Activated B cell treated with CpG ODN at 0.5 μM for 24 hours (primary cell): ENCODE data around the gene KAZN. TPM values are rescaled to one million over a fixed set of nuclear protein-coding genes. Genes with fewer than 3 reads are reported as not detected.

Experiments used
- ATAC-seq: fragments of 200-7000 bp; cut with Tn5 transposase; one replicate; pipeline ENCODE4 v1.10.0; 2021; ENCODE audit warnings: low read depth, mild to moderate bottlenecking, moderate library complexity
- CTCF ChIA-PET: fragments of 350-600 bp; sonication (Branson Sonifier 250); formaldehyde crosslinking; loops from one replicate; lab custom pipeline; 2021; ENCODE audit warnings: antibody characterized with exemption; lab: Charles Lee
- POLR2A ChIA-PET: fragments of 350-600 bp; sonication (Branson Sonifier 250); formaldehyde crosslinking; loops from one replicate; lab custom pipeline; 2021; ENCODE audit warnings: antibody characterized with exemption; lab: Charles Lee
- DNase-seq: peaks from one replicate; pipeline ENCODE4 v3.0.0; 2022
- H3K27ac Mint-ChIP-seq: one replicate; pipeline ENCODE4 v1.8.0; 2020; ENCODE audit warnings: mixed read lengths
- H3K27me3 Mint-ChIP-seq: one replicate; pipeline ENCODE4 v1.8.0; 2021; ENCODE audit warnings: mixed read lengths
- H3K36me3 Mint-ChIP-seq: one replicate; pipeline ENCODE4 v1.8.0; 2021; ENCODE audit warnings: low read depth, mixed read lengths
- H3K4me1 Mint-ChIP-seq: one replicate; pipeline ENCODE4 v1.8.0; 2021; ENCODE audit warnings: mixed read lengths
- H3K4me3 Mint-ChIP-seq: one replicate; pipeline ENCODE4 v1.8.0; 2020; ENCODE audit warnings: mild to moderate bottlenecking, mixed read lengths
- H3K9me3 Mint-ChIP-seq: one replicate; pipeline ENCODE4 v1.8.0; 2020; ENCODE audit warnings: mixed read lengths
- intact Hi-C: fragments of 100-400 bp; cut with micrococcal nuclease; formaldehyde crosslinking; loops from one replicate; pipeline ENCODE4 v1.15.1; 2024
- total RNA-seq: library from RNA; stranded (reverse); gene quantifications from 2 replicates; pipeline ENCODE4 v1.2.3, GENCODE V29; 2022
- TF ChIP-seq, protein P1 (sequence below): fragments of 200-600 bp; IDR thresholded peaks from one replicate; pipeline ENCODE4 v1.8.0; 2022; ENCODE audit warnings: antibody characterized with exemption, mild to moderate bottlenecking

Gene KAZN
- total RNA-seq, 1 donor from 2014 or later, result 0.73 TPM

DNA sequence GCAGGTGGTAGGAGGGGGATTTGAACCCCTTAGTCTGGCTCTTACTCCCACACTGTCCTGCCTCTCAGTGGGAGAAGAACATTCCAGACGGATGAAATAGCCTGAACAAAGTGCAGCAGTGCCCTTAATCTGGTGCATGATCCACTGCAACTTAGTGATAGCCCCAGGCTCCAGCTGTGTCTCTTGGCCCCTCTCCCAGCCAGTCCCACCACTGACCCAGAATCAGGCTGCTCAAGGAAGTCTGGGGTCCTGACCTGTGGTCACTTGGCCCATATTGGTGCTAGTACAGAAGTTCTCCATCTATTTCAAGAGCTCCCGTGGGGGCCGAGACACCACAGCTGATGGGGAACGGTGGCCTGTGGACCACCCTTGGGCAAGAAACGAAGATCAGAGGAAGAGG, 255.0 kb downstream of the KAZN start:
- intact Hi-C loops, result no loop called here
- Mint-ChIP-seq H3K4me1 (no peaks in the 10 kb centered on the region), H3K4me3 (no peak overlapping the region), H3K27ac (no peak overlapping the region), H3K27me3 (peaks cover 3% of the 10 kb centered on the region), H3K9me3 (no peaks in the 10 kb centered on the region), H3K36me3 (no peaks in the 10 kb centered on the region)
- CTCF ChIA-PET, result no interaction called here
- DNase-seq (no peak), ATAC-seq (no peak)
- TF ChIP-seq, protein P1, sequence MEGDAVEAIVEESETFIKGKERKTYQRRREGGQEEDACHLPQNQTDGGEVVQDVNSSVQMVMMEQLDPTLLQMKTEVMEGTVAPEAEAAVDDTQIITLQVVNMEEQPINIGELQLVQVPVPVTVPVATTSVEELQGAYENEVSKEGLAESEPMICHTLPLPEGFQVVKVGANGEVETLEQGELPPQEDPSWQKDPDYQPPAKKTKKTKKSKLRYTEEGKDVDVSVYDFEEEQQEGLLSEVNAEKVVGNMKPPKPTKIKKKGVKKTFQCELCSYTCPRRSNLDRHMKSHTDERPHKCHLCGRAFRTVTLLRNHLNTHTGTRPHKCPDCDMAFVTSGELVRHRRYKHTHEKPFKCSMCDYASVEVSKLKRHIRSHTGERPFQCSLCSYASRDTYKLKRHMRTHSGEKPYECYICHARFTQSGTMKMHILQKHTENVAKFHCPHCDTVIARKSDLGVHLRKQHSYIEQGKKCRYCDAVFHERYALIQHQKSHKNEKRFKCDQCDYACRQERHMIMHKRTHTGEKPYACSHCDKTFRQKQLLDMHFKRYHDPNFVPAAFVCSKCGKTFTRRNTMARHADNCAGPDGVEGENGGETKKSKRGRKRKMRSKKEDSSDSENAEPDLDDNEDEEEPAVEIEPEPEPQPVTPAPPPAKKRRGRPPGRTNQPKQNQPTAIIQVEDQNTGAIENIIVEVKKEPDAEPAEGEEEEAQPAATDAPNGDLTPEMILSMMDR, result no peak
- POLR2A ChIA-PET, result no interaction called here

DNA sequence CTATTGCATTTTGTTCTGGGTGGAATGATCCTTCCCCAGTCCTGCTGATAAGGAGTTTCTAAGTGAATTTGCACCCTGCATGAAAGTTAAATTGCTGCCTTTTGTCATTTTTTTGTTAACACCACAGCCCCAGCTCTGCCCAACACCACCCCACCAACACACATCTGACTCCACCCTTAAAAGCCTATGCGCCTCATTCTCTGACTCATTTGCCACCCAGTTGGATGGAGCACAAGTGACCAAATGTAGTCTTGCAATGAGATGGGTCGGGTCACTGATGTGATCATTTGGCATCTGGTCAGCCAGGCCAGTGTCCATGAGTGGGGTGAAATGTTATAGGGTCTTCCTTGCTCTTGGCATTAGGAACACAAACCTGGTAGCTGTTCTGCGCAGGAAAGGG, 256.8 kb downstream of the KAZN start:
- Mint-ChIP-seq H3K9me3 (no peaks in the 10 kb centered on the region), H3K36me3 (no peaks in the 10 kb centered on the region), H3K4me3 (no peak overlapping the region), H3K27ac (no peak overlapping the region), H3K27me3 (peaks cover 3% of the 10 kb centered on the region), H3K4me1 (no peaks in the 10 kb centered on the region)
- TF ChIP-seq, protein P1, result no peak
- intact Hi-C loops, result no loop called here
- DNase-seq (no peak), ATAC-seq (no peak)
- CTCF ChIA-PET, result no interaction called here
- POLR2A ChIA-PET, result no interaction called here

DNA sequence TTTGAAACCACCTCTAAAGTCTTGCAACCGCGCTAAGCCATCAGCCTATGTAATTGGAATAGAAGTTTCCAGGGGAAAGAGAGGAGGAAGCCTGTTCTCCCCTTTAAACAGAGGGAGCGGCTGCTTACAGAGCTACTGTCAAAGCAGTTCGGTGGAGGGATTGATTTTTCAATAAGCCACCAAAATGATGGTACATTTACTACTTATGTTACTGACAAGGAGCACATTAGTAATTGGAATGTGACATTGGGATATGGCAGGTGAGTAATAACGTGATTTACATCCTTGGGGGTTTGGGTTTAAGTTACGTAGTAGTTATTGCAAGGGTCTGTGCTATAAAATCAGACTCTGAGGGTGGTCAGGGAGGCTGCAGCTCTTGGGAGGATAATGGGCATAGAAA, 257.3 kb downstream of the KAZN start:
- CTCF ChIA-PET, result no interaction called here
- POLR2A ChIA-PET, result no interaction called here
- intact Hi-C loops, result no loop called here

DNA sequence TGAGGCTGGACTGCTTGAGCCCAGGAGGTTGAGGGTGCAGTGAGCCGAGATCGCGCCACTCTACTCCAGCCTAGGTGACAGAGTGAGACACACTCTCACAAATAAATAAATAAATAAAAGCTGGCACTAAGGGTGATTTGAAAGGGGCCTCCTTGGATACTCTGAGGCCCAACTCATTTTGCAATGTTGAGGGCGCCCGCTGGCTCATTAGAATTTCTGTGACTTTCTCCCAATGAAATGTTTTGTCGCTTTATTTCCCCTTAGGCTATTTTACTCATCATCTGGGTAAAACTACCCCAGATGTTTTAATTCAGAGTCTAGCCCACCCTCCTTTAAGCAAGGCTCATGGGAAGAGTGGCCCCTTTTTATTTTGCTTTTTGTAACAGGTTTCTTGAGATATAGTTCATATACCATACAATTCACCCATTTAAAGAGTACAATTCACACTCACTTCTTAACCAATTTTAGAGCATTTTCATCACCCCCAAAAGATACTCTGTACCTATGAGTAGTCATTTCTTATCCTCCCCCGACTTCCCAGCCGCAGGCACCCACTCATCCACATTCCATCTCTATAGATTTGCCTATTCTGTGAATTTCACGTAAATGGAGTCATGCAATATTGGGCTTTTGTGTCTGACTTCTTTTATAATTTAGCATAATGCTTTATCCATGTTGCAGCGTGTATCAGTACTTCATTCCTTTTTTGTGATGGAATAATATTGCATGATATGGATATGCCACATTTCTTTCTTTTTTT, 259.1 kb downstream of the KAZN start:
- no peaks in the 10 kb centered on the region for H3K4me1 Mint-ChIP-seq
- intact Hi-C loops, result no loop called here
- H3K36me3 Mint-ChIP-seq, result no peaks in the 10 kb centered on the region
- no peak for ATAC-seq
- ChIA-PET CTCF (no interaction called here), POLR2A (no interaction called here)
- no peak for DNase-seq
- H3K27me3 Mint-ChIP-seq, result peaks cover 3% of the 10 kb centered on the region
- TF ChIP-seq, protein P1, result no peak
- H3K9me3 Mint-ChIP-seq, result no peaks in the 10 kb centered on the region
- no peak overlapping the region for H3K27ac Mint-ChIP-seq
- H3K4me3 Mint-ChIP-seq, result no peak overlapping the region

More for the DNA sequence above, 257.3 kb downstream of the KAZN start:
- Mint-ChIP-seq H3K9me3 (no peaks in the 10 kb centered on the region), H3K4me1 (no peaks in the 10 kb centered on the region), H3K27ac (no peak overlapping the region), H3K4me3 (no peak overlapping the region), H3K27me3 (peaks cover 3% of the 10 kb centered on the region), H3K36me3 (no peaks in the 10 kb centered on the region)
- TF ChIP-seq, protein P1, result no peak
- DNase-seq, result no peak
- ATAC-seq, result no peak

DNA sequence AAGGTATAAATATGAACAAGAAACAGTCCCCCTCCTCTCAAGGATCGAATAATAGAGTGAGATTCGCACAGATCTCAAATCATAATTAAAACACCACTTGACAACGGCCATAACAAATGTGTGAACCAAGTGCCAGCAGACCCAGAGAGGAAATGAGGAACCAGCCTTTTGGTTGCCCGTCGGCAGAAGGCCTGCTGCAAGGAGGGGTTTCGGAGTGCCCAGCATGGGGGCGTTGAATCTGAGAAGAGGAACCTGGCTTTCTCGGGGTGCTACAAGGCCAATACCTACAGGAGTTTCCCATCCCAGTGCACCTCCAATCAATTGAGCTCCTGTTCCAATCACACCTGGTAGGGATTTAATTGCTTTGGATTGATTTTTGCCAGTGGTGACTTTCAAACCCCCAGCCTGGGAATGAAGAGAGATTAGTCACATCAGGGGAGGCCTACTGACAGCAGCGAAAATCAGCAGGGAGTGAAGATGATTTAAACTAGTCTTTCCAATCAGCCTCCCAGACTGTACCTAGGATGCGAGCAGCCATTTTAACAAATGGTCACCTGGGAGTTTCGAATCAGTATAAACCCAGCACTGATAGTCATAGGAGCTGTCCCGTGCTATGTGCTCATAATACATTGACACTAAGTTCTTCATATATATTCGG, 263.8 kb downstream of the KAZN start:
- POLR2A ChIA-PET, result no interaction called here
- Mint-ChIP-seq H3K27ac (no peak overlapping the region), H3K9me3 (no peaks in the 10 kb centered on the region), H3K27me3 (peaks cover 15% of the 10 kb centered on the region), H3K36me3 (no peaks in the 10 kb centered on the region), H3K4me1 (no peaks in the 10 kb centered on the region), H3K4me3 (no peak overlapping the region)
- ATAC-seq, result no peak
- TF ChIP-seq, protein P1, result no peak
- intact Hi-C loops, result no loop called here
- no peak for DNase-seq
- CTCF ChIA-PET, result no interaction called here
